Duodenal mucosa (tissue), 2 donors: ENCODE measurements around the gene APLF.
"Not testable (repeated sequence)": the region's sequence is repeated elsewhere in the genome, so short reads cannot be mapped to it uniquely, and the experiment has no call there.

Experiments used
- H3K27ac ChIP-seq: one replicate; pipeline ENCODE4 v1.7.0; 2013; ENCODE audit warnings: low read depth, low read length
- H3K27me3 ChIP-seq, 2 donors: one replicate each; pipeline ENCODE4 v1.7.0; 2013; ENCODE audit warnings: low read length in 2 of 2, control low read depth in 1 of 2; ENCODE audit not compliant: insufficient read depth in 2 of 2, control insufficient read depth in 1 of 2
- H3K36me3 ChIP-seq, 2 donors: one replicate each; pipeline ENCODE4 v1.7.0; 2013; ENCODE audit warnings: low read length in 2 of 2, control low read depth in 1 of 2; ENCODE audit not compliant: insufficient read depth in 2 of 2, control insufficient read depth in 1 of 2
- H3K4me1 ChIP-seq, 2 donors: one replicate each; pipeline ENCODE4 v1.7.0; 2013; ENCODE audit warnings: low read length in 2 of 2, control low read depth in 1 of 2; ENCODE audit not compliant: insufficient read depth in 2 of 2, control insufficient read depth in 1 of 2
- H3K4me3 ChIP-seq, 2 donors: one replicate each; pipeline ENCODE4 v1.7.0; 2013; ENCODE audit warnings: low read length in 2 of 2, low read depth in 1 of 2
- H3K9ac ChIP-seq, 2 donors: one replicate each; pipeline ENCODE4 v1.7.0; 2013; ENCODE audit warnings: low read length in 2 of 2, low read depth in 1 of 2
- H3K9me3 ChIP-seq, 2 donors: one replicate each; pipeline ENCODE4 v1.7.0; 2013; ENCODE audit warnings: low read length in 2 of 2, control low read depth in 1 of 2; ENCODE audit not compliant: control insufficient read depth in 1 of 2

Gene APLF

GRCh38 chr2:68555425-68556206, 88.2 kb downstream of the APLF start:
- H3K36me3 ChIP-seq, H3K4me3 ChIP-seq, H3K4me1 ChIP-seq, H3K27me3 ChIP-seq, H3K9me3 ChIP-seq, H3K27ac ChIP-seq, H3K9ac ChIP-seq: not testable (repeated sequence)

DNA sequence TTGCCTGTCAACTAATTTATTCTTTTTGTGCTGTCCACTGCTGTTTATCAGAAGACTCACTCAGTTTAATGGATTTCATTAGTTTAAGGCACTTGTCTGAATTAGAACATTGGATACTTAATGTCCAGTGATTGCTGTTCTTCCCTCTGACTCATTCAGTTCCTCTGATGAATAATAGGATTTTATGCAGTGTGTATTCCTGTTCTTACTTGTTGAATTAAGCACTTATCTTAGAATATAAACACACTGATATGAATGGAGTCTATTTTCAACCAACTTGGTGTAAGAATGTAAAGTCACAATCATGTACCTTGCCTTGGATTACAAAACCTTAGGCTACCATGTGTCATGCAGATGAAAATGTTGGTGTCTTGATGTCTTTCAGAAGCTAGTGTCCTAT, 89.0 kb downstream of the APLF start:
- H3K9me3 ChIP-seq, result no peaks in the 10 kb centered on the region
- H3K4me3 ChIP-seq, result no peak overlapping the region
- no peaks in the 10 kb centered on the region for H3K27me3 ChIP-seq
- H3K9ac ChIP-seq, result no peak overlapping the region
- no peaks in the 10 kb centered on the region for H3K36me3 ChIP-seq
- no peak overlapping the region for H3K27ac ChIP-seq
- peaks cover 0 to 7% of the 10 kb centered on the region in 2 donors for H3K4me1 ChIP-seq

DNA sequence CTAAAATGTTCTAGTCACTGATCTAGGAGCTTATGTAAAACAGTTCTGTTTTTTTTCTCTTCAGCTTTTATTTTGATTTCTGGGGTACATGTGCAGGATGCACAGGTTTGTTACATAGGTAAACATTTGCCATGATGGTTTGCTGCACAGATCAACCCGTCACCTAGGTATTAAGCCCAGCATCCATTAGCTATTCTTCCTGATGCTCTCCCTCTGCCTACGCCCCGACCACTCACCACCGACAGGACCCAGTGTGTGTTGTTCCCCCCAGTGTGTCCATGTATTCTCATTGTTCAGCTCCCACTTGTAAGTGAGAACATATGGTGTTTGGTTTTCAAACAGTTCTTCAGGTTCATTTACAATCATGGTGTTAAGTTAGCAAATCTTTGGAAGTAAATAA, 91.2 kb downstream of the APLF start:
- H3K36me3 ChIP-seq, result no peaks in the 10 kb centered on the region
- no peaks in the 10 kb centered on the region for H3K27me3 ChIP-seq

GRCh38 chr2:68559692-68560091, 92.3 kb downstream of the APLF start:
- Histone ChIP-seq H3K4me3 (no peak overlapping the region), H3K9me3 (no peaks in the 10 kb centered on the region), H3K4me1 (peaks cover 0 to 9% of the 10 kb centered on the region in 2 donors), H3K9ac (no peak overlapping the region), H3K27me3 (no peaks in the 10 kb centered on the region), H3K27ac (no peak overlapping the region), H3K36me3 (no peaks in the 10 kb centered on the region)

More for the DNA sequence above, 91.2 kb downstream of the APLF start:
- Histone ChIP-seq H3K4me3 (no peak overlapping the region), H3K4me1 (peaks cover 0 to 9% of the 10 kb centered on the region in 2 donors), H3K9me3 (no peaks in the 10 kb centered on the region), H3K9ac (no peak overlapping the region), H3K27ac (no peak overlapping the region)

DNA sequence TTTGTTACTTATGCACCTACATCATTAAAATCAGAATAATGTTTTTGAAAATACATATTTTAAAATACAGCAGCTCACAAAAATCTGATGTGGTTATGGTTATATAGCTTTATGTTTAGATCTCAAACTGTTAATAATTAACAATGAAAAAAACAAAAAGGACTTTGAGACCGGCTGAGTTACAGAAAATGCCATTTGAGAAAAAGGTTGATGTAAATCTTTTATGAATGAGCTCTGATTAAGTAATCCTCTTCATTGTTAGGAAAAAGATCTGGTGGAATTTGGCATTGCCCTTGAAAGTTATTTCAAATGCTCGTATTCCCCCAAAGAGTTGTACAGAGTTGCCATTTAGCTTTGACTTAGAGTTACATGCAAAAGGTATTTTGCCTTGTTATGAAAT, 93.2 kb downstream of the APLF start:
- no peak overlapping the region for H3K4me3 ChIP-seq
- H3K27me3 ChIP-seq, result no peaks in the 10 kb centered on the region
- no peaks in the 10 kb centered on the region for H3K9me3 ChIP-seq
- peaks cover 0 to 9% of the 10 kb centered on the region in 2 donors for H3K4me1 ChIP-seq
- no peaks in the 10 kb centered on the region for H3K36me3 ChIP-seq
- no peak overlapping the region for H3K9ac ChIP-seq
- no peak overlapping the region for H3K27ac ChIP-seq

DNA sequence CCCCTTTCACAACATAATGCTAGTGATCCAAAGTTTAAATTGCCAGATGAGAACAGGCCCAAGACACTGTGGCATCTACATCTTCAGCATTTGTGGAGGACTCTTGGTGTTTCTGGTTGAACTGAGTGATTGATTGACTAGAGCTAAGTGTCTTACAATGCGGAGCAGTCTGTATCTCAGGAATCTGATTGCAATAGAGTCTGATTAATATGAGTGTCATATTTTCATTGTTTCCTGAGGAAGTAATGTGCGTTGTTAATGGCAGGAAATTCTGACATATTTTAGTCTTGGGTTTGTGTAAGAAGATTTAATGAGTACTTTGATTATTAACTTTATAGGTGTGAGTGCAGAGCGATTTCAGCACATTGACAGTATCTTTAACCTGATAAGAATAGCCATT, 94.0 kb downstream of the APLF start:
- H3K36me3 ChIP-seq, result no peaks in the 10 kb centered on the region
- H3K27ac ChIP-seq, result no peak overlapping the region
- no peaks in the 10 kb centered on the region for H3K9me3 ChIP-seq
- peaks cover 0 to 9% of the 10 kb centered on the region in 2 donors for H3K4me1 ChIP-seq
- no peaks in the 10 kb centered on the region for H3K27me3 ChIP-seq
- H3K4me3 ChIP-seq, result no peak overlapping the region
- H3K9ac ChIP-seq, result no peak overlapping the region

DNA sequence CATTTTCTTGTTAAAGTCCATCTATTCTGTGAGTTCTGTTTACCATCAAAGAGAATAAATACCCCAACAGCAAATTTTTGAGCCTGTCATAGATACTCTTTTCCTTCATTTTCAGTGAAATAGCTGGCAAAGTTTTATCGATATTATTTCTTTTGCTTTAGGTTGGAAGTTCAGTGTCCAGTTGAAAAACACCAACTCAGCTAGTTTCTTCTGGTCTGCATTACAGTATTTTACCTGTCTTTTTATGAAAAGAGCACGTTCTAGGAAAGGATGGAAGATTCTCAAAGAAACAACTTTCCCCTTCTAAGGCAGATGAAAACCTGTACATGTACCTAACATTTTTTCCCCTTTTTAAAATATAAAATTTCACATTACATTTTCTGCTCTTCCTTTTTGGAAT, 95.5 kb downstream of the APLF start:
- Histone ChIP-seq H3K9me3 (no peaks in the 10 kb centered on the region), H3K9ac (no peak overlapping the region), H3K4me1 (peaks cover 0 to 9% of the 10 kb centered on the region in 2 donors), H3K27me3 (no peaks in the 10 kb centered on the region), H3K36me3 (no peaks in the 10 kb centered on the region), H3K27ac (no peak overlapping the region), H3K4me3 (no peak overlapping the region)

DNA sequence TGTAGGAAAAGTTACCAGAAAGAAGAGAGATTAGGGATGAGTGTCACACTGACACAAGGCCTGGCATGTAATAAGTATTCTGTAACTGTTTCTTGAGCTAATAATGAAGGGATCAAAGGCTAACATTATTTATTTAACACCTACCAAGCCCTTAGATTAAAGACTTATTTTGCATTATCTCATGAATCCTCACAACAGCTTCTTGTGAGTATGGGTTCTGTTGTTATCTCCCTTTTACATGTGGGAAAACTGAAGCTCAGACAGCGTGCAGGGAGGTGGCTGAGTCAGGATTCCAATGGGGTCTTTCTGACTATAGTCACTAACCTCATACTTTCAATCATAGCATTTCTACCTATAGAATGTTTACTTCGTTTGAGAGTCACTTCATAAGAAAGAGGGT, 97.0 kb downstream of the APLF start:
- no peaks in the 10 kb centered on the region for H3K27me3 ChIP-seq
- H3K9me3 ChIP-seq, result no peaks in the 10 kb centered on the region
- H3K9ac ChIP-seq, result no peak overlapping the region
- peaks cover 0 to 9% of the 10 kb centered on the region in 2 donors for H3K4me1 ChIP-seq
- H3K4me3 ChIP-seq, result no peak overlapping the region
- no peak overlapping the region for H3K27ac ChIP-seq
- no peaks in the 10 kb centered on the region for H3K36me3 ChIP-seq

DNA sequence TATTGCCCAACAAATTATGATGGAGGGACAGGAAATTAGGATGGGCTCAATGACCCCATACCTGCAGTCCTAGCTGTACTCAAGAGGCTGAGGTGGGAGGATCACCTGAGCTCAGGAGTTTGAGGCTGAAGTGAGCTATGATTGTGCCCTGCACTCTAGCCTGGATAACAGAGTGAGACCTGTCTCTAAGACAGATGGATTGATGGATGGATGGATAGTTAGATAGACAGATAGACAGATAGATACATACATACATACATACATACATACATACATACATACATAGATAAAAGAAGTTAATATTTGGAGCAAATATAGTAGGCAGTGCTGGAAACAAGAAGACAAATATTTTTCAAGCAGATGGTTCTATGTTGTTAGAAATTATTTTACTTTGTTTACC, 97.9 kb downstream of the APLF start:
- Histone ChIP-seq H3K36me3 (no peaks in the 10 kb centered on the region), H3K27ac (no peak overlapping the region), H3K4me1 (peaks cover 0 to 9% of the 10 kb centered on the region in 2 donors), H3K9me3 (no peaks in the 10 kb centered on the region), H3K27me3 (no peaks in the 10 kb centered on the region), H3K9ac (no peak overlapping the region), H3K4me3 (no peak overlapping the region)

DNA sequence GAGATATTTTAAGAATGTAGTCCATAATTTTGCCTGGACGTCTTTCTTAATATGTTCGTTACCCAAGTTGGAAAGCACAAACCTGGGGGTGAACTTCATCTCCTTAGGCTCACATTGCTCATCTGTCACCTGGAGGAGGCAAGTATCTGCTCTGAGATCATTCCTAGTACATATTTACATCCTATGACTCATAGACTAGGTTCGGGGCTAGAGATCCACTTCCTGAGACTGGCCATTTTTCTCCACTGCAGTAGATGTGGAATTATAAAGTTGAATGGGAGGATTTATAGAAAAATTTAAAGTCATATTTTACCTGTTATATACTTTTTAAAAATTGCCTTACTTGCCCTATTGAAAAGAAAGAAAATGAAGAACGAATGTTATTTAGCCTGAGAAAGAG, 98.5 kb downstream of the APLF start:
- Histone ChIP-seq H3K9ac (no peak overlapping the region), H3K27ac (no peak overlapping the region), H3K4me1 (peaks cover 0 to 6% of the 10 kb centered on the region in 2 donors), H3K4me3 (no peak overlapping the region), H3K27me3 (no peaks in the 10 kb centered on the region), H3K9me3 (no peaks in the 10 kb centered on the region), H3K36me3 (no peaks in the 10 kb centered on the region)
